Lower leg skin (tissue), 4 donors: Measurements from ENCODE around the gene BCL2. TPM values are rescaled to one million over a fixed set of nuclear protein-coding genes. Genes with fewer than 3 reads are reported as not detected.

Experiments
- DNase-seq, 2 donors: peaks; one replicate each; pipeline ENCODE4 v3.0.0-alpha.2; 2019; ENCODE audit warnings: low spot score in 2 of 2
- H3K4me3 ChIP-seq: fragments of 200-600 bp; sonication (generic); 2 replicates; pipeline ENCODE4 v1.5.1; 2017; ENCODE audit warnings: mild to moderate bottlenecking, low read depth; ENCODE audit not compliant: poor library complexity, severe bottlenecking
- POLR2A ChIP-seq, 2 donors: fragments of 450-650 bp; IDR thresholded peaks; one replicate each; pipeline ENCODE4 v1.6.1; 2016 to 2017; ENCODE audit warnings: antibody characterized with exemption in 2 of 2, mild to moderate bottlenecking in 1 of 2, moderate library complexity in 1 of 2
- WGBS, 2 donors: methylation state at CpG; one replicate each; pipeline ENCODE4 v1.1.5; 2018; 5-methylcytosine and 5-hydroxymethylcytosine counted together
- intact Hi-C: fragments of 100-400 bp; cut with DNase I; formaldehyde crosslinking; loops from one replicate; pipeline ENCODE4 v1.15.0; 2023; ENCODE audit warnings: low total_unique reads
- total RNA-seq, 4 donors: library from RNA; depleted of rRNA; stranded (reverse); fragments of >200 nt; gene quantifications; one replicate each; pipeline ENCODE4 v1.1.0, GENCODE V29; 2016
- TF ChIP-seq, protein P1 (sequence below), 3 donors: fragments of 450-650 bp; IDR thresholded peaks; one replicate each; pipeline ENCODE4 v1.5.1; 2016; ENCODE audit warnings: antibody characterized with exemption in 3 of 3, mild to moderate bottlenecking in 3 of 3, moderate library complexity in 2 of 3

Gene BCL2
- total RNA-seq, 4 donors from 2014 or later, result 12.8 to 21.7 (median 18.2) TPM

DNA sequence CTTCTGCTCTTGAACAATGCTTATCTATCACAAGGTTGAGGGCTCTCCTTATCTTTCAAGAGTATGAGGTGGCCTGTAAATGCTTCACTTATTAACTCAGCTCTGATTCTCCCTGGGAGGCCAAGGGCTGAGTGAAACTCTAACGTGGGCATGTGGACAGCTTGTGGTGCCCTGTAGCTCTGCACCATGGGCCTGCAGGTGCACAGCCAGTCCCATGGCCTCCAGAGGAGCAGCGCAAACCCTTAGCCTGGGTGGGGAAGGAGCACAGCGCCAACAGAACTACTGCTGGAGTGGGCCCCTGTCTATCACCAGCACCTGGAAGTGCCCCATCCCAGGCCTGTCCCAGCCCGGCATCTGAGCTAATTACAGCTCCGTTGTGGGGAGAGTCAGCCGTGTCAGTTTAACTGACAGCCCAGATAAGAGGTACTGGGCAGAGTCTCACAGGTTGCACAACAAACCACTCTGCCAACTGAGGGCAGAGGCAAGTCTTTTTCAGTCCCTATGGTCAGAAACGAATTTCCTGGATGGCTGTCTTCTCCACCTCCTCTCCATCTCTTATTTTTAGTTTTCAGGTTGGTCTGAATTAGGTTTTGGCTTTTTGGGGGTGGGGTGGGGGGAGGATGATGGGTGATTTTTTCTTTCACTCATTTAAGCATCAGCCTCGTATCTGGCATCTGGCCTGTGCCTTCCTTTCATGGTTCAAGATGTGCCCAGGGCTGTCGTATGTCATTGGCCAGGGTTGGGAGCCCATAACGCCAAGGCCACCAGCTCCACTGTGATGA lies 219.5 kb downstream of the BCL2 start:
- no peak for TF ChIP-seq POLR2A (IDR thresholded peaks at IDR 0.05)
- TF ChIP-seq, protein P1, sequence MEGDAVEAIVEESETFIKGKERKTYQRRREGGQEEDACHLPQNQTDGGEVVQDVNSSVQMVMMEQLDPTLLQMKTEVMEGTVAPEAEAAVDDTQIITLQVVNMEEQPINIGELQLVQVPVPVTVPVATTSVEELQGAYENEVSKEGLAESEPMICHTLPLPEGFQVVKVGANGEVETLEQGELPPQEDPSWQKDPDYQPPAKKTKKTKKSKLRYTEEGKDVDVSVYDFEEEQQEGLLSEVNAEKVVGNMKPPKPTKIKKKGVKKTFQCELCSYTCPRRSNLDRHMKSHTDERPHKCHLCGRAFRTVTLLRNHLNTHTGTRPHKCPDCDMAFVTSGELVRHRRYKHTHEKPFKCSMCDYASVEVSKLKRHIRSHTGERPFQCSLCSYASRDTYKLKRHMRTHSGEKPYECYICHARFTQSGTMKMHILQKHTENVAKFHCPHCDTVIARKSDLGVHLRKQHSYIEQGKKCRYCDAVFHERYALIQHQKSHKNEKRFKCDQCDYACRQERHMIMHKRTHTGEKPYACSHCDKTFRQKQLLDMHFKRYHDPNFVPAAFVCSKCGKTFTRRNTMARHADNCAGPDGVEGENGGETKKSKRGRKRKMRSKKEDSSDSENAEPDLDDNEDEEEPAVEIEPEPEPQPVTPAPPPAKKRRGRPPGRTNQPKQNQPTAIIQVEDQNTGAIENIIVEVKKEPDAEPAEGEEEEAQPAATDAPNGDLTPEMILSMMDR (IDR thresholded peaks at IDR 0.05), result no peak
- intact Hi-C loops, result no loop called here
- H3K4me3 ChIP-seq, result no peak overlapping the region
- 71 to 72% methylated on average over 10 of the region's 10 CpGs for WGBS, 2 donors
- DNase-seq, result no peak

DNA sequence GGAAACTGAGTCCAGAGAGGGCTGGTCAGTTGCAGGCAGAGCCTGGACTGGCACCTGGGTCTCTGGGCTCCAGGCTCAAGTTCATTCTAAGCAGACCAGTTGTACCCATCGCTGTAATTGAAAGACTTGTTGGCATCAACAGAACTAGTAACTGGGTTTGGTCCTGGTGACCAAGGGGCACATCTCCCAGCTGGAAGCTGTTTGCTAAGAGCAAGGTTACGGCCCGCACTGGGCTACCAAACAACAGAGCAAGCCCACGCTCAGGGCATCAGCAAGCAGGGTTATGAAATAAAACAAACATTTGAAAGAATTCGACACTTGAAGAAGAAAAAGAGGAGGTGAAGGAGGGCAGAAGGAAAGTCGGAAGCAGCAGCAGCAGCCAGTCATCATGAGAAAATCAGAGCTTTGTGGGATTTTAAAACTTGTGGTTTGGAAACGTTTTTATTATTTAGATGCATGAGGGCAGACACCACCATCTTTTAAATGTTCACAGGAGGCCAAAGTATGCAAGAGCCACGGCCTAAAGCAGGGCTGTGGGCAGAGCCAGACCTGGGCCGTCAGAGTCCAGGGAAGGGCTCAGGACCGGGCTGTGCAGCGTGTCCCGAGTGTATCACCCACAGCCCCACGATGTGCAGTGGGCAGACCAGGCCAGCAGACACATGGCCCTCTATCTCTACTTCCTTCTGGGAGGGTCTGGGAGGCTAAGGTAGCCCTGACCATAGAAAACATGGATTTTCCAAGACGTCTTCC lies 220.3 kb downstream of the BCL2 start:
- 81 to 88% methylated on average over 13 to 14 of the region's 14 CpGs for WGBS, 2 donors
- intact Hi-C loops, result no loop called here
- H3K4me3 ChIP-seq, result no peak overlapping the region
- TF ChIP-seq, protein P1 (IDR thresholded peaks at IDR 0.05), result no peak
- no peak for TF ChIP-seq POLR2A (IDR thresholded peaks at IDR 0.05)
- no peak for DNase-seq

DNA sequence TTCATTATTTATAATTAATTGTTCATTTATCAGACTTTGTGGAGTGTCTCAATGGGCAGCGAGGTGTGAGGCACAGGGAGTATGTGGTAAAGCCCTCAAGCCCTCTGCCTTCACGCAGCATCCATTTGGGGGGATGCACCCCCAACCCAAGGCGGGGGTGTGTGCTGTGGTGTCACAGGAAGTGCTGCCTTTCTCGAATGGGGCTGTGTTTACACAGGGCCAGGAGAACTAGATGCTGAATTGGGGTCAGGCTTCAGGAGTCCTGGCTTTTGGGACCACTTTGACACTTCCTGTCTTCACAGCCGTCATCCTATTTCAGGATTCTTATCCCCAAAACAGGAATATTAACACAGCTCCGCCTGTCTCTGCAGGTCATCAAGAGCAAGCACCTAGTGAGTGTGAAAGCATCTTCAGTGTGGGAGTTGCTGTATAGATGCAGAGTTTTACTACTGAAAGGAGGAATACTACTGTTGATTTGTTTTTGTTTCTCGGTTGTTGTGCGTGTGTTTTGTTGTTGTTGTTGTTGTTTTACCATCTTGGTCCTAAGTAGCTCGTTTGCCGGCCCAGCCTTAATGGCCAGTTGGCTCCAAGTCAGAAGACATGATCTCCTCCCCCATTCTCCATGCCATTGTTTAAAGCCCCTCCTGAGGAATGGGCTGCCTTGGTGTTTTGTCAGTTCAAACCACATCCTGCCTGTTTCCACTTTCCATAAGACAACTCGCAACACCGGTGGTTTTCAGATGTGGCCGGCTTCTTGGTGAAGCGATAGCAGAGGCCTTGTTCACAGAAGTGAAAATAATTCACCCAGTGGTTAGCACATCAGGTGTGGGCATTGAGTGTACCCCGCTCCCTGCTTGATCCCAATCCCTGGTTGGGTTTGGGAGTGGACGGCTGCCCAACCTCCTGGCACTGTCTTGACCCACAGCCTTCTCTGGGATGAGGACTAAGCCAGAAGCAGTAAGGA lies 221.3 kb downstream of the BCL2 start:
- 75 to 77% methylated on average over 16 of the region's 16 CpGs for WGBS, 2 donors
- H3K4me3 ChIP-seq, result no peak overlapping the region
- DNase-seq, result no peak
- intact Hi-C loops, result no loop called here
- TF ChIP-seq POLR2A (IDR thresholded peaks at IDR 0.05), result no peak
- TF ChIP-seq, protein P1 (IDR thresholded peaks at IDR 0.05), result no peak

DNA sequence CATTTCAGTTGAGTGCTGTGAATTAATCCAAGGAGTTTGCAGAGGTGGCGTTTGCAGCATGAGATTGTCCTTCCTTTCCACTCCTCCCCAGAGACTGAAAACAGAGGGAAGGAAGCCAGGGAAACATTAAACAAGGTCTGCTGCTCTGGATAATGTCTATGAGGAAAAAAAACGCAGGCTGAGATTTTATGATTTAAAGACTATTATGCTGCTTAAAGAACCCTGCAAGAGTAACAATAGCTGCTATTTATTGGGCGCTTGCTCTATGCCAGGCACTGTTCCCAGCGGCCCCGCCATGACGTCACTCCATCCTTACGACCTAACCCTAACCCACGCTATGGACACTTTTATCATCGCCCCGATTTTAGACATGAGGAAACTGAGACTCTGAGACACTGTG lies 222.4 kb downstream of the BCL2 start:
- TF ChIP-seq, protein P1 (IDR thresholded peaks at IDR 0.05), result no peak
- no peak for TF ChIP-seq POLR2A (IDR thresholded peaks at IDR 0.05)
- intact Hi-C loops, result no loop called here
- no peak overlapping the region for H3K4me3 ChIP-seq
- 49 to 60% methylated on average over 10 of the region's 10 CpGs for WGBS, 2 donors
- no peak for DNase-seq

DNA sequence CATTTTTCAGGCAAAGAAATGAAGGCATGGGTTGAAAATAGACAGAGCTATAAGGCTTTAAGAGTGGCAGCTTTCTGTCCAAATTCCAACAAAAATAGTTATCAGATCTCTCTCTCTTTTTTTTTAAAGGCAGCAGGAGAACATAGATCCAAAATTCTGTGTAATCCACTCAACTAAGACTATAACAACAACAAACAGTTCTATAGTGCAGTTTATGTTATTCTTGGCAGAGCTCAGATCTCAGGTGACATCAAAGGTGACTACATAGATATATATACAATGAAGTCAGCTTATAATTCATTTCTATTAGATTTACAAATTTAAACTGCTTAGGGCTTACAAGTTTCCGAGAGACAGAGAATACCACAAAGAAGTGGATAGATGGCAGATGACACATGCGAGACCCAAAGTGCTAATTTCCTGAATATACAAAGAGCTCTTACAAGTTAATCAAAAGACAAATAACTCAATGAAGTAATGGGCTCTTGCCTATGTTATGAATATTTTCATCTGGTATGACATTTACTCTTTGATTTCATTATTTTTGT lies 223.2 kb downstream of the BCL2 start:
- no peak for DNase-seq
- intact Hi-C loops, result no loop called here
- H3K4me3 ChIP-seq, result no peak overlapping the region
- TF ChIP-seq, protein P1 (IDR thresholded peaks at IDR 0.05), result no peak
- no peak for TF ChIP-seq POLR2A (IDR thresholded peaks at IDR 0.05)
- WGBS, 2 donors, result 69 to 72% methylated on average over 2 of the region's 2 CpGs
